SK-N-SH (cell line): ENCODE data around the gene PCDHB16. TPM values are rescaled to one million over a fixed set of nuclear protein-coding genes. Genes with fewer than 3 reads are reported as not detected.
"Not testable (repeated sequence)": the region's sequence is repeated elsewhere in the genome, so short reads cannot be mapped to it uniquely, and the experiment has no call there.

Source experiments
- CTCF ChIA-PET: fragments of 300-600, 350-600 bp; formaldehyde crosslinking; extraction: SDS; loops from one replicate; lab custom pipeline; 2021; lab: Yijun Ruan, JAX
- POLR2A ChIA-PET: fragments of 350-600 bp; sonication (Branson Sonifier 250); formaldehyde crosslinking; extraction: SDS; loops from one replicate; lab custom pipeline; 2020; ENCODE audit warnings: antibody characterized with exemption, inconsistent platforms; lab: Yijun Ruan, JAX
- DNase-seq: peaks from one replicate; pipeline ENCODE4 v3.0.0; 2012
- H2AFZ ChIP-seq: fragments of 200-600 bp; sonication (generic); 2 replicates; pipeline ENCODE4 v1.8.1; 2016; ENCODE audit warnings: antibody characterized with exemption, mild to moderate bottlenecking, low read depth
- H3F3A ChIP-seq: fragments of 200-600 bp; sonication (generic); replicated peaks from 2 replicates; pipeline ENCODE3; 2016; ENCODE audit warnings: antibody characterized with exemption, mild to moderate bottlenecking; ENCODE audit not compliant: insufficient read depth
- H3K27ac ChIP-seq, 2 experiments: fragments of 200-500 bp in 1 of 2; fragments of 200-600 bp in 1 of 2; sonication (Bioruptor generic) in 1 of 2; sonication (generic), shearing (Covaris generic) in 1 of 2; 2 replicates each; pipeline versions ENCODE4 v1.5.1 to v1.6.1; 2014 to 2016; ENCODE audit warnings: low read depth in 2 of 2, inconsistent platforms in 1 of 2, low read length in 1 of 2, mild to moderate bottlenecking in 1 of 2, mixed read lengths in 1 of 2
- H3K27me3 ChIP-seq: fragments of 200-600 bp; sonication (generic), shearing (Covaris generic); 2 replicates; pipeline ENCODE4 v1.6.1; 2016; ENCODE audit warnings: mixed run types; ENCODE audit not compliant: insufficient read depth
- H3K36me3 ChIP-seq, 2 experiments: fragments of 200-500 bp in 1 of 2; fragments of 200-600 bp in 1 of 2; sonication (Bioruptor generic) in 1 of 2; sonication (generic) in 1 of 2; replicated peaks in 1 of 2; 2 replicates each; pipeline versions ENCODE3 to v1.5.1; 2014 to 2016; ENCODE audit warnings: low read length in 1 of 2, mild to moderate bottlenecking in 1 of 2; ENCODE audit not compliant: insufficient read depth in 2 of 2, control insufficient read depth in 1 of 2
- H3K4me1 ChIP-seq, 2 experiments: fragments of 200-500 bp in 1 of 2; fragments of 200-600 bp in 1 of 2; sonication (Bioruptor generic) in 1 of 2; sonication (generic), shearing (Covaris generic) in 1 of 2; 2 replicates each; pipeline versions ENCODE4 v1.5.1 to v1.6.1; 2014 to 2016; ENCODE audit warnings: low read depth in 1 of 2, low read length in 1 of 2, mixed run types in 1 of 2; ENCODE audit not compliant: insufficient read depth in 2 of 2, control insufficient read depth in 1 of 2
- H3K4me2 ChIP-seq: fragments of 200-600 bp; sonication (generic), shearing (Covaris generic); 2 replicates; pipeline ENCODE4 v1.6.1; 2017; ENCODE audit warnings: mixed run types
- H3K4me3 ChIP-seq, 2 experiments: fragments of 200-500 bp in 1 of 2; fragments of 200-600 bp in 1 of 2; sonication (Bioruptor generic) in 1 of 2; sonication (generic), shearing (Covaris generic) in 1 of 2; 2 replicates each; pipeline versions ENCODE4 v1.5.1 to v1.8.1; 2014 to 2016; ENCODE audit warnings: low read depth in 2 of 2, inconsistent platforms in 1 of 2, low read length in 1 of 2, mild to moderate bottlenecking in 1 of 2, mixed read lengths in 1 of 2, moderate library complexity in 1 of 2
- H3K79me2 ChIP-seq: fragments of 200-600 bp; sonication (generic); 2 replicates; pipeline ENCODE4 v1.8.1; 2017; ENCODE audit warnings: mild to moderate bottlenecking; ENCODE audit not compliant: insufficient read depth
- H3K9ac ChIP-seq: fragments of 200-600 bp; sonication (generic); 2 replicates; pipeline ENCODE4 v1.6.1; 2017; ENCODE audit warnings: mixed run types
- H3K9me2 ChIP-seq: fragments of 200-600 bp; sonication (generic); 2 replicates; pipeline ENCODE4 v1.6.1; 2017; ENCODE audit warnings: mixed run types
- H3K9me3 ChIP-seq: fragments of 200-600 bp; sonication (generic); 2 replicates; pipeline ENCODE4 v1.6.1; 2017; ENCODE audit warnings: mixed run types, mild to moderate bottlenecking, moderate library complexity
- H4K20me1 ChIP-seq: fragments of 200-600 bp; sonication (generic); 2 replicates; pipeline ENCODE4 v1.6.1; 2017; ENCODE audit warnings: mild to moderate bottlenecking, mixed run types; ENCODE audit not compliant: insufficient read depth
- ELF1 ChIP-seq: IDR thresholded peaks from 2 replicates; pipeline ENCODE4 v1.4.0; 2012
- EP300 ChIP-seq, 2 experiments: IDR thresholded peaks; 2 replicates each; pipeline versions ENCODE4 v1.4.0 to v1.6.1; 2012; ENCODE audit warnings: borderline replicate concordance in 1 of 2, low read depth in 1 of 2, low read length in 1 of 2
- FOXJ3 ChIP-seq: sonication (generic); formaldehyde crosslinking; IDR thresholded peaks from 2 replicates; pipeline ENCODE4 v1.5.1; 2020; ENCODE audit warnings: mild to moderate bottlenecking, missing genetic modification reagents
- JUND ChIP-seq: IDR thresholded peaks from 2 replicates; pipeline ENCODE4 v1.4.0; 2012
- NFIC ChIP-seq: IDR thresholded peaks from 2 replicates; pipeline ENCODE4 v1.4.0; 2012; ENCODE audit warnings: borderline replicate concordance
- NRF1 ChIP-seq: IDR thresholded peaks from 2 replicates; pipeline ENCODE4 v1.6.1; 2012; ENCODE audit warnings: low read depth, mild to moderate bottlenecking, low read length
- POLR2AphosphoS5 ChIP-seq: IDR thresholded peaks from 2 replicates; pipeline ENCODE4 v1.6.1; 2012; ENCODE audit warnings: low read depth, low read length
- RAD21 ChIP-seq: IDR thresholded peaks from 2 replicates; pipeline ENCODE4 v1.6.1; 2012; ENCODE audit warnings: mild to moderate bottlenecking, low read length
- RFX5 ChIP-seq: IDR thresholded peaks from 2 replicates; pipeline ENCODE4 v1.6.1; 2012; ENCODE audit warnings: mild to moderate bottlenecking, improper control_type of control experiment, low read length
- YY1 ChIP-seq: IDR thresholded peaks from 2 replicates; pipeline ENCODE4 v1.4.0; 2012; ENCODE audit warnings: low read depth, mild to moderate bottlenecking
- whole genome bisulfite sequencing: methylation state at CpG from one replicate; pipeline ENCODE4 v1.1.6; 2017; ENCODE audit warnings: low lambda C conversion rate; 5-methylcytosine and 5-hydroxymethylcytosine counted together
- polyA plus RNA-seq, 3 experiments: library from polyadenylated mRNA; depleted of rRNA; stranded (reverse); fragments of >200 nt; gene quantifications; 2 replicates each; pipeline ENCODE4 v1.2.3, GENCODE V29; 2012
- TF ChIP-seq, protein P1 (sequence below): fragments of 150-350 bp; IDR thresholded peaks from 2 replicates; pipeline ENCODE4 v1.6.1; 2016; ENCODE audit warnings: mild to moderate bottlenecking, low read depth, low read length
- TF ChIP-seq, protein P2 (sequence below): fragments of 200-600 bp; sonication (generic); IDR thresholded peaks from 2 replicates; pipeline ENCODE4 v1.6.1; 2017; ENCODE audit warnings: antibody characterized with exemption, mild to moderate bottlenecking, moderate library complexity
- TF ChIP-seq, protein P3 (sequence below): IDR thresholded peaks from 2 replicates; pipeline ENCODE4; 2012
- TF ChIP-seq, protein P4 (sequence below): fragments of 150-350 bp; IDR thresholded peaks from 2 replicates; pipeline ENCODE4 v1.6.1; 2017; ENCODE audit warnings: antibody characterized with exemption, low read length, low read depth, borderline replicate concordance

PCDHB16 gene
- polyA plus RNA-seq, 1 of the 3 experiments (the other 2 are of a cell fraction) = 2.7 TPM

DNA sequence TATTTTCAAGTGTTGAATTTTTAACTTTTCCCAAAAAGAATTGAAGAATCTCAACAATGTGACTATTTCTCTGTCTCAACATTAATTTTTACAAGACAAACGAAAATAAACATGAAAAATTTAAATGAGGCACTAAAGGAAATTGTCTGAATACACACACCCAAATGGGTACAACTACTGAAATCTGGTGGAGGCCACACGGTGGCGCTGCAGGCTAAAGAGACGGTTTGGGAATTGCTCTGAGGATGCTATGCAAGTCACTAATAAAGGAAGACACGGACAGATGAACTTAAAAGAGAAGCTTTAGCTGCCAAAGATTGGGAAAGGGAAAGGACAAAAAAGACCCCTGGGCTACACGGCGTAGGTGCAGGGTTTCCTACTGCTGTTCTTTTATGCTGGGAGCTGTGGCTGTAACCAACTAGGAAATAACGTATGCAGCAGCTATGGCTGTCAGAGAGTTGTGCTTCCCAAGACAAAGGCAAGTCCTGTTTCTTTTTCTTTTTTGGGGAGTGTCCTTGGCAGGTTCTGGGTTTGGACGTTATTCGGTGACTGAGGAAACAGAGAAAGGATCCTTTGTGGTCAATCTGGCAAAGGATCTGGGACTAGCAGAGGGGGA is 10.0 kb downstream of the PCDHB16 start, which contains the start of gene PCDHB10:
Gene PCDHB10, plus strand, starts transcription at position 244 of the 616 bp plus-strand sequence. Its CDS starts 200 bp downstream, at position 444.
- no peak within 1 kb of the TSS for H3K27ac ChIP-seq
- peaks cover 9% of the 10 kb centered on the region for H3K9me3 ChIP-seq
- H3K36me3 ChIP-seq = peaks cover 0 to 4% of the 10 kb centered on the region in 2 experiments
- no peaks in the 10 kb centered on the region for H3F3A ChIP-seq
- WGBS = 24% methylated on average over 10 of the region's 10 CpGs
- ChIA-PET POLR2A (no interaction called here), CTCF (interaction anchor here (0.7 to 2.2 kb wide), 7 partner anchors 10 to 375 kb away, joined by 3 to 9 read pairs (median 4); partner anchors contain the start of gene PCDHB16)
- H3K4me1 ChIP-seq = no peaks in the 10 kb centered on the region
- no peaks in the 10 kb centered on the region for H3K9me2 ChIP-seq
- H3K27me3 ChIP-seq = no peaks in the 10 kb centered on the region
- peak; percentile 53 for DNase-seq
- no peaks in the 10 kb centered on the region for H3K79me2 ChIP-seq
- H2AFZ ChIP-seq = no peak within 1 kb of the TSS
- H3K4me2 ChIP-seq = no peak within 1 kb of the TSS
- peak within 1 kb of the TSS in 1 of 2 experiments; percentile 14; a peak in 1 of 4 replicates for H3K4me3 ChIP-seq
- H4K20me1 ChIP-seq = no peaks in the 10 kb centered on the region
- TF ChIP-seq, protein P1, sequence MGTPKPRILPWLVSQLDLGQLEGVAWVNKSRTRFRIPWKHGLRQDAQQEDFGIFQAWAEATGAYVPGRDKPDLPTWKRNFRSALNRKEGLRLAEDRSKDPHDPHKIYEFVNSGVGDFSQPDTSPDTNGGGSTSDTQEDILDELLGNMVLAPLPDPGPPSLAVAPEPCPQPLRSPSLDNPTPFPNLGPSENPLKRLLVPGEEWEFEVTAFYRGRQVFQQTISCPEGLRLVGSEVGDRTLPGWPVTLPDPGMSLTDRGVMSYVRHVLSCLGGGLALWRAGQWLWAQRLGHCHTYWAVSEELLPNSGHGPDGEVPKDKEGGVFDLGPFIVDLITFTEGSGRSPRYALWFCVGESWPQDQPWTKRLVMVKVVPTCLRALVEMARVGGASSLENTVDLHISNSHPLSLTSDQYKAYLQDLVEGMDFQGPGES = no peak
- TF ChIP-seq RAD21 = peak; percentile 44
- TF ChIP-seq, protein P2, sequence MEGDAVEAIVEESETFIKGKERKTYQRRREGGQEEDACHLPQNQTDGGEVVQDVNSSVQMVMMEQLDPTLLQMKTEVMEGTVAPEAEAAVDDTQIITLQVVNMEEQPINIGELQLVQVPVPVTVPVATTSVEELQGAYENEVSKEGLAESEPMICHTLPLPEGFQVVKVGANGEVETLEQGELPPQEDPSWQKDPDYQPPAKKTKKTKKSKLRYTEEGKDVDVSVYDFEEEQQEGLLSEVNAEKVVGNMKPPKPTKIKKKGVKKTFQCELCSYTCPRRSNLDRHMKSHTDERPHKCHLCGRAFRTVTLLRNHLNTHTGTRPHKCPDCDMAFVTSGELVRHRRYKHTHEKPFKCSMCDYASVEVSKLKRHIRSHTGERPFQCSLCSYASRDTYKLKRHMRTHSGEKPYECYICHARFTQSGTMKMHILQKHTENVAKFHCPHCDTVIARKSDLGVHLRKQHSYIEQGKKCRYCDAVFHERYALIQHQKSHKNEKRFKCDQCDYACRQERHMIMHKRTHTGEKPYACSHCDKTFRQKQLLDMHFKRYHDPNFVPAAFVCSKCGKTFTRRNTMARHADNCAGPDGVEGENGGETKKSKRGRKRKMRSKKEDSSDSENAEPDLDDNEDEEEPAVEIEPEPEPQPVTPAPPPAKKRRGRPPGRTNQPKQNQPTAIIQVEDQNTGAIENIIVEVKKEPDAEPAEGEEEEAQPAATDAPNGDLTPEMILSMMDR = peak; percentile 57
- TF ChIP-seq, protein P3, sequence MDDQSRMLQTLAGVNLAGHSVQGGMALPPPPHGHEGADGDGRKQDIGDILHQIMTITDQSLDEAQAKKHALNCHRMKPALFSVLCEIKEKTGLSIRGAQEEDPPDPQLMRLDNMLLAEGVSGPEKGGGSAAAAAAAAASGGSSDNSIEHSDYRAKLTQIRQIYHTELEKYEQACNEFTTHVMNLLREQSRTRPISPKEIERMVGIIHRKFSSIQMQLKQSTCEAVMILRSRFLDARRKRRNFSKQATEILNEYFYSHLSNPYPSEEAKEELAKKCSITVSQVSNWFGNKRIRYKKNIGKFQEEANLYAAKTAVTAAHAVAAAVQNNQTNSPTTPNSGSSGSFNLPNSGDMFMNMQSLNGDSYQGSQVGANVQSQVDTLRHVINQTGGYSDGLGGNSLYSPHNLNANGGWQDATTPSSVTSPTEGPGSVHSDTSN = no peak
- H3K9ac ChIP-seq = no peak within 1 kb of the TSS

DNA sequence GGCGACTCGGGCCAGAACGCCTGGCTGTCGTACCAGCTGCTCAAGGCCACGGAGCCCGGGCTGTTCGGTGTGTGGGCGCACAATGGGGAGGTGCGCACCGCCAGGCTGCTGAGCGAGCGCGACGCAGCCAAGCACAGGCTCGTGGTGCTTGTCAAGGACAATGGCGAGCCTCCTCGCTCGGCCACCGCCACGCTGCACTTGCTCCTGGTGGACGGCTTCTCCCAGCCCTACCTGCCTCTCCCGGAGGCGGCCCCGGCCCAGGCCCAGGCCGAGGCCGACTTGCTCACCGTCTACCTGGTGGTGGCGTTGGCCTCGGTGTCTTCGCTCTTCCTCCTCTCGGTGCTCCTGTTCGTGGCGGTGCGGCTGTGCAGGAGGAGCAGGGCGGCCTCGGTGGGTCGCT is 12.1 kb downstream of the PCDHB16 start:
- H3F3A ChIP-seq, H4K20me1 ChIP-seq, H3K27ac ChIP-seq, H3K4me1 ChIP-seq, H3K4me3 ChIP-seq, H3K9me2 ChIP-seq, H3K9ac ChIP-seq, DNase-seq, H2AFZ ChIP-seq, H3K36me3 ChIP-seq, H3K4me2 ChIP-seq, H3K79me2 ChIP-seq, H3K9me3 ChIP-seq, H3K27me3 ChIP-seq, POLR2A ChIA-PET: not testable (repeated sequence)
- CTCF ChIA-PET = interaction anchor here (3.9 kb wide), 1 partner anchor 370 kb away, joined by 15 read pairs; no protein-coding TSS in a partner anchor
- WGBS = no CpG with 5 or more reads among the region's 37 CpGs

DNA sequence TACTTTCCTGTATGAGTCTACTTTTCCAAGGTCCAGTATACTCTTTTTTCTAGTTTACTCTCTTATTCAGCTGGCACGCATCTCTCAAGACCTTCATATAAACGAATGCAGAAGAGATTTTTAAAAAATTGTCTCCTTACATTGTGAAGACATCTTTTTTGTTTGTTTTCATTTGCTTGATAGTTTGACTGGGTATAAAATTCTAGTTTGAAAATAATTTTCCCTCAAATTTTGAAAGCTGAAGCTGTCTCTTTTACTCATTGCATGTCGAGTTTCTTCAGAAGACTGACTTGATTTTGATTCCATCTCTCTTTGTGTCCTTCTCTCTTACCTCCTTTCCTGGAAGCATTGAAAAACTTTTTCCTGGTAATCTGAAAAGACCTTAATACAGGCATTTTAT is 14.2 kb downstream of the PCDHB16 start:
- no peak overlapping the region for H3K4me3 ChIP-seq
- H3K36me3 ChIP-seq = no peaks in the 10 kb centered on the region
- no peaks in the 10 kb centered on the region for H3K79me2 ChIP-seq
- H2AFZ ChIP-seq = no peak overlapping the region
- H3K9me3 ChIP-seq = peaks cover 9% of the 10 kb centered on the region
- H3K9ac ChIP-seq = no peak overlapping the region
- 9% methylated on average over 3 of the region's 3 CpGs for WGBS
- H4K20me1 ChIP-seq = no peaks in the 10 kb centered on the region
- H3K4me2 ChIP-seq = no peak overlapping the region
- no peak for DNase-seq
- H3K27ac ChIP-seq = no peak overlapping the region
- no peaks in the 10 kb centered on the region for H3K27me3 ChIP-seq
- H3K9me2 ChIP-seq = no peaks in the 10 kb centered on the region
- ChIA-PET POLR2A (no interaction called here), CTCF (interaction anchor here (1.0 to 3.9 kb wide), 6 partner anchors 9 to 368 kb away, joined by 3 to 15 read pairs (median 4); partner anchors contain the start of genes PCDHB16 and PCDHB9)
- H3F3A ChIP-seq = no peaks in the 10 kb centered on the region
- H3K4me1 ChIP-seq = no peaks in the 10 kb centered on the region
- TF ChIP-seq NFIC = no peak
- no peak for TF ChIP-seq YY1
- TF ChIP-seq RFX5 = no peak
- no peak for TF ChIP-seq POLR2AphosphoS5
- no peak for TF ChIP-seq RAD21
- no peak for TF ChIP-seq JUND
- no peak for TF ChIP-seq EP300 (IDR thresholded peaks at IDR 0.05; ENCODE audit: borderline replicate concordance in 1 of 2, low read depth in 1 of 2, low read length in 1 of 2)
- TF ChIP-seq, protein P4, sequence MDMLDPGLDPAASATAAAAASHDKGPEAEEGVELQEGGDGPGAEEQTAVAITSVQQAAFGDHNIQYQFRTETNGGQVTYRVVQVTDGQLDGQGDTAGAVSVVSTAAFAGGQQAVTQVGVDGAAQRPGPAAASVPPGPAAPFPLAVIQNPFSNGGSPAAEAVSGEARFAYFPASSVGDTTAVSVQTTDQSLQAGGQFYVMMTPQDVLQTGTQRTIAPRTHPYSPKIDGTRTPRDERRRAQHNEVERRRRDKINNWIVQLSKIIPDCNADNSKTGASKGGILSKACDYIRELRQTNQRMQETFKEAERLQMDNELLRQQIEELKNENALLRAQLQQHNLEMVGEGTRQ = no peak
- TF ChIP-seq, protein P1 = no peak
- TF ChIP-seq NRF1 = no peak
- no peak for TF ChIP-seq ELF1
- no peak for TF ChIP-seq FOXJ3 (CRISPR knock-in tag)
